RWPE2 (cell line): ENCODE measurements around the gene HIRIP3.

Experiments used
- ATAC-seq: fragments of 200-7000 bp; cut with Tn5 transposase; 3 replicates; pipeline ENCODE4 v1.9.1; 2021; ENCODE audit warnings: low read depth
- DNase-seq: peaks from one replicate; pipeline ENCODE4 v3.0.0-alpha.2; 2020; ENCODE audit warnings: low spot score
- H3K27ac ChIP-seq: fragments of 450-650 bp; 2 replicates; pipeline ENCODE4 v1.5.1; 2017; ENCODE audit warnings: mild to moderate bottlenecking; ENCODE audit not compliant: poor library complexity, severe bottlenecking
- H3K27me3 ChIP-seq: fragments of 250-450 bp; sonication (Bioruptor Pico); 2 replicates; pipeline ENCODE4 v1.5.1; 2021; ENCODE audit warnings: mild to moderate bottlenecking, moderate library complexity; ENCODE audit not compliant: insufficient read depth, poor library complexity, severe bottlenecking
- H3K36me3 ChIP-seq: fragments of 250-450 bp; sonication (Bioruptor Pico); 2 replicates; pipeline ENCODE4 v1.5.1; 2020; ENCODE audit warnings: low read depth, mild to moderate bottlenecking, moderate library complexity
- H3K4me1 ChIP-seq: fragments of 250-450 bp; sonication (Bioruptor Pico); 2 replicates; pipeline ENCODE4 v1.5.1; 2021; ENCODE audit warnings: mild to moderate bottlenecking, moderate library complexity; ENCODE audit not compliant: insufficient read depth, poor library complexity, severe bottlenecking
- H3K4me3 ChIP-seq: fragments of 250-450 bp; sonication (Bioruptor Pico); 2 replicates; pipeline ENCODE4 v1.5.1; 2021; ENCODE audit warnings: mild to moderate bottlenecking, moderate library complexity; ENCODE audit not compliant: severe bottlenecking
- H3K9me3 ChIP-seq: fragments of 250-450 bp; sonication (Bioruptor Pico); 2 replicates; pipeline ENCODE4 v1.5.1; 2021; ENCODE audit warnings: mild to moderate bottlenecking, moderate library complexity; ENCODE audit not compliant: severe bottlenecking
- CTCF ChIP-seq: fragments of 450-650 bp; IDR thresholded peaks from one replicate; pipeline ENCODE4 v1.5.1; 2017; ENCODE audit warnings: mild to moderate bottlenecking, moderate library complexity; ENCODE audit not compliant: poor library complexity, severe bottlenecking

HIRIP3 gene

GRCh38 chr16:29999605-30000004 is 4.2 kb upstream of the HIRIP3 start:
- Histone ChIP-seq H3K27ac (no peak overlapping the region), H3K27me3 (no peaks in the 10 kb centered on the region), H3K4me3 (no peak overlapping the region), H3K36me3 (peaks cover 8% of the 10 kb centered on the region), H3K9me3 (no peaks in the 10 kb centered on the region), H3K4me1 (peaks cover under 1% of the 10 kb centered on the region)
- no peak for TF ChIP-seq CTCF
- no peak for DNase-seq
- no peak for ATAC-seq

- no peak for TF ChIP-seq CTCF
- DNase-seq (no peak), ATAC-seq (no peak)
- no peaks in the 10 kb centered on the region for H3K9me3 ChIP-seq
- no peaks in the 10 kb centered on the region for H3K27me3 ChIP-seq
- H3K4me3 ChIP-seq: peak overlapping the region; percentile 77
- H3K36me3 ChIP-seq: peaks cover 23% of the 10 kb centered on the region
- H3K27ac ChIP-seq: peak overlapping the region; percentile 89
- peaks cover 5% of the 10 kb centered on the region for H3K4me1 ChIP-seq
Observed at GRCh38 chr16:29996766-29997250, 1.4 kb upstream of the HIRIP3 start.

GRCh38 chr16:29995911-29996765 is 721 bp upstream of the HIRIP3 start, which contains the start of gene INO80E:
Gene INO80E (plus strand): TSS chr16:29996241. CDS start chr16:29996311, 70 bp downstream.
- Histone ChIP-seq H3K36me3 (peaks cover 23% of the 10 kb centered on the region), H3K4me3 (peak within 1 kb of the TSS; percentile 77), H3K4me1 (peaks cover 5% of the 10 kb centered on the region), H3K27ac (peak within 1 kb of the TSS; percentile 89), H3K9me3 (no peaks in the 10 kb centered on the region), H3K27me3 (no peaks in the 10 kb centered on the region)
- ATAC-seq: peak; percentile 87
- peak; percentile 98 for DNase-seq
- no peak for TF ChIP-seq CTCF

- peak; percentile 68 for ATAC-seq
- Histone ChIP-seq H3K9me3 (no peaks in the 10 kb centered on the region), H3K4me3 (peak overlapping the region; percentile 77), H3K4me1 (peaks cover 5% of the 10 kb centered on the region), H3K27ac (peak overlapping the region; percentile 89), H3K27me3 (no peaks in the 10 kb centered on the region), H3K36me3 (peaks cover 24% of the 10 kb centered on the region)
- TF ChIP-seq CTCF: no peak
- peak; percentile 75 for DNase-seq
Observed at GRCh38 chr16:29994600-29995323, 655 bp downstream of the HIRIP3 start.
